HG02571 (cell line): Measurements from ENCODE around the gene XPOT.

Experiments
- ATAC-seq: cut with Tn5 transposase; IDR thresholded peaks from one replicate; pipeline ENCODE4 v1.9.1; 2021; ENCODE audit warnings: mild to moderate bottlenecking, moderate library complexity; ENCODE audit not compliant: unreplicated experiment

Gene XPOT

GRCh38 chr12:64461634-64462414 lies 57.6 kb downstream of the XPOT start:
- ATAC-seq: no peak

- no peak for ATAC-seq
Observed at GRCh38 chr12:64466178-64466577, 62.0 kb downstream of the XPOT start.

GRCh38 chr12:64468966-64469365 lies 64.8 kb downstream of the XPOT start:
- no peak for ATAC-seq

GRCh38 chr12:64469455-64470142 lies 65.4 kb downstream of the XPOT start:
- no peak for ATAC-seq

- no peak for ATAC-seq
Observed at GRCh38 chr12:64470495-64470894, 66.3 kb downstream of the XPOT start.

- ATAC-seq: no peak
Observed at GRCh38 chr12:64473176-64473575, 69.0 kb downstream of the XPOT start.

GRCh38 chr12:64475518-64475917 lies 71.3 kb downstream of the XPOT start:
- no peak for ATAC-seq

- no peak for ATAC-seq
Observed at GRCh38 chr12:64476844-64477243, 72.7 kb downstream of the XPOT start.

GRCh38 chr12:64478661-64479060 lies 74.5 kb downstream of the XPOT start:
- ATAC-seq: no peak

- ATAC-seq: no peak
Observed at GRCh38 chr12:64480148-64480547, 76.0 kb downstream of the XPOT start.

GRCh38 chr12:64486657-64487056 lies 82.5 kb downstream of the XPOT start:
- no peak for ATAC-seq

GRCh38 chr12:64491718-64492117 lies 87.5 kb downstream of the XPOT start:
- ATAC-seq: no peak

- no peak for ATAC-seq
Observed at GRCh38 chr12:64493513-64493912, 89.3 kb downstream of the XPOT start.

- no peak for ATAC-seq
Observed at GRCh38 chr12:64494998-64495729, 91.0 kb downstream of the XPOT start.

GRCh38 chr12:64496839-64497400 lies 92.7 kb downstream of the XPOT start:
- ATAC-seq: no peak

- no peak for ATAC-seq
Observed at GRCh38 chr12:64497484-64497883, 93.3 kb downstream of the XPOT start.

- no peak for ATAC-seq
Observed at GRCh38 chr12:64497903-64498302, 93.7 kb downstream of the XPOT start.

GRCh38 chr12:64500394-64500793 lies 96.2 kb downstream of the XPOT start:
- ATAC-seq: no peak
